Measurements from ENCODE around the gene CDCP2.

Gene CDCP2

GRCh38 chr1:54161495-54162168 is 8.8 kb upstream of the CDCP2 start:
- no peaks in the 10 kb centered on the region for H3K36me3 ChIP-seq (ENCODE audit: control insufficient read depth, low read length)
- no peaks in the 10 kb centered on the region for H3K79me2 ChIP-seq (ENCODE audit: control insufficient read depth, low read length)
- H3K27me3 ChIP-seq (ENCODE audit: control insufficient read depth, low read length): no peaks in the 10 kb centered on the region
- H4K20me1 ChIP-seq (ENCODE audit: control insufficient read depth, insufficient read depth, low read depth, low read length): no peaks in the 10 kb centered on the region
- H3F3A ChIP-seq (ENCODE audit: control insufficient read depth, insufficient read depth): no peaks in the 10 kb centered on the region
- H3K4me2 ChIP-seq (ENCODE audit: low read length): no peak overlapping the region
- no peaks in the 10 kb centered on the region for H3K4me1 ChIP-seq (ENCODE audit: control insufficient read depth, low read length)
- TF ChIP-seq EZH2phosphoT487 (IDR thresholded peaks at IDR 0.05; ENCODE audit: borderline replicate concordance, low read length) (no peak), CTCF (IDR thresholded peaks at IDR 0.05; ENCODE audit: low read depth, low read length, poor library complexity, severe bottlenecking) (no peak)
- no peaks in the 10 kb centered on the region for H3K9me2 ChIP-seq (replicated peaks; ENCODE audit: control insufficient read depth, low read length)
- no peak overlapping the region for H3K27ac ChIP-seq (ENCODE audit: low read depth, low read length)
- H3K9me3 ChIP-seq (ENCODE audit: control insufficient read depth, insufficient read depth, low read length): no peaks in the 10 kb centered on the region
- no peak overlapping the region for H3K4me3 ChIP-seq (ENCODE audit: low read length)

GRCh38 chr1:54160351-54160750 is 7.6 kb upstream of the CDCP2 start:
- H3K27ac ChIP-seq (ENCODE audit: low read depth, low read length): no peak overlapping the region
- H3K36me3 ChIP-seq (ENCODE audit: control insufficient read depth, low read length): no peaks in the 10 kb centered on the region
- no peaks in the 10 kb centered on the region for H3K79me2 ChIP-seq (ENCODE audit: control insufficient read depth, low read length)
- no peaks in the 10 kb centered on the region for H3F3A ChIP-seq (ENCODE audit: control insufficient read depth, insufficient read depth)
- TF ChIP-seq CTCF (IDR thresholded peaks at IDR 0.05; ENCODE audit: low read depth, low read length, poor library complexity, severe bottlenecking) (no peak), EZH2phosphoT487 (IDR thresholded peaks at IDR 0.05; ENCODE audit: borderline replicate concordance, low read length) (no peak)
- H3K9me3 ChIP-seq (ENCODE audit: control insufficient read depth, insufficient read depth, low read length): no peaks in the 10 kb centered on the region
- no peaks in the 10 kb centered on the region for H4K20me1 ChIP-seq (ENCODE audit: control insufficient read depth, insufficient read depth, low read depth, low read length)
- no peak overlapping the region for H3K4me3 ChIP-seq (ENCODE audit: low read length)
- no peaks in the 10 kb centered on the region for H3K4me1 ChIP-seq (ENCODE audit: control insufficient read depth, low read length)
- H3K27me3 ChIP-seq (ENCODE audit: control insufficient read depth, low read length): no peaks in the 10 kb centered on the region
- H3K4me2 ChIP-seq (ENCODE audit: low read length): no peak overlapping the region
- H3K9me2 ChIP-seq (replicated peaks; ENCODE audit: control insufficient read depth, low read length): no peaks in the 10 kb centered on the region

- Histone ChIP-seq H3K4me2 (ENCODE audit: low read length) (no peak overlapping the region), H3K27ac (ENCODE audit: low read depth, low read length) (no peak overlapping the region), H3K4me3 (ENCODE audit: low read length) (no peak overlapping the region), H4K20me1 (ENCODE audit: control insufficient read depth, insufficient read depth, low read depth, low read length) (no peaks in the 10 kb centered on the region), H3K4me1 (ENCODE audit: control insufficient read depth, low read length) (no peaks in the 10 kb centered on the region), H3K9me2 (replicated peaks; ENCODE audit: control insufficient read depth, low read length) (no peaks in the 10 kb centered on the region), H3F3A (ENCODE audit: control insufficient read depth, insufficient read depth) (no peaks in the 10 kb centered on the region), H3K36me3 (ENCODE audit: control insufficient read depth, low read length) (no peaks in the 10 kb centered on the region), H3K79me2 (ENCODE audit: control insufficient read depth, low read length) (no peaks in the 10 kb centered on the region), H3K9me3 (ENCODE audit: control insufficient read depth, insufficient read depth, low read length) (no peaks in the 10 kb centered on the region), H3K27me3 (ENCODE audit: control insufficient read depth, low read length) (no peaks in the 10 kb centered on the region)
- TF ChIP-seq CTCF (IDR thresholded peaks at IDR 0.05; ENCODE audit: low read depth, low read length, poor library complexity, severe bottlenecking): no peak
- TF ChIP-seq EZH2phosphoT487 (IDR thresholded peaks at IDR 0.05; ENCODE audit: borderline replicate concordance, low read length): no peak
Measured at GRCh38 chr1:54159733-54160316, 7.0 kb upstream of the CDCP2 start.
